ENCODE data around the gene DENND1A. TPM values are rescaled to one million over a fixed set of nuclear protein-coding genes. Genes with fewer than 3 reads are reported as not detected.
A peak's percentile ranks its signal among the peaks of the same experiment; 100 is the strongest.

Gene DENND1A
- total RNA-seq, 1 donor = 22.9 TPM

DNA sequence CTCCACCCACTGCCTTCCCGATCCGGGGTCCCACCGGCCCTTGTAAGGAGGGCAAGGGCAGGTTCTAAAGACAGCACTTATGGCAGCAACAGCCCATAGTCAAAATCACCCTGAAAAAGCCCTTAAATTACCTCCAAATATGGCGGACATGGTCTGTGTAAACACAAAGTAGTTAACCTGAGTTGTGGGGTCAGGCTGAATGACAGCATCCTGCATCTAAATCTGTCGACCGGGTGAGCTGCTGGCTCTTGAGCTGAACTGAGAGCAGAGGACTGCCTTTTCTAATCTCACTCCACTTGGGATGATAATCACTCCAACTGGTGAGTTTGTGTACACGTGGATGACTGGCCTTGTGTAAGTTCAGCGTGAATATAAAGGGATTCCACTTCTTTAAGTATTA lies 249.6 kb downstream of the DENND1A start:
- H3K4me3 ChIP-seq (ENCODE audit: low read depth, low read length) = no peak overlapping the region
- DNase-seq (ENCODE audit: low read depth) = no peak
- TF ChIP-seq, protein P1, sequence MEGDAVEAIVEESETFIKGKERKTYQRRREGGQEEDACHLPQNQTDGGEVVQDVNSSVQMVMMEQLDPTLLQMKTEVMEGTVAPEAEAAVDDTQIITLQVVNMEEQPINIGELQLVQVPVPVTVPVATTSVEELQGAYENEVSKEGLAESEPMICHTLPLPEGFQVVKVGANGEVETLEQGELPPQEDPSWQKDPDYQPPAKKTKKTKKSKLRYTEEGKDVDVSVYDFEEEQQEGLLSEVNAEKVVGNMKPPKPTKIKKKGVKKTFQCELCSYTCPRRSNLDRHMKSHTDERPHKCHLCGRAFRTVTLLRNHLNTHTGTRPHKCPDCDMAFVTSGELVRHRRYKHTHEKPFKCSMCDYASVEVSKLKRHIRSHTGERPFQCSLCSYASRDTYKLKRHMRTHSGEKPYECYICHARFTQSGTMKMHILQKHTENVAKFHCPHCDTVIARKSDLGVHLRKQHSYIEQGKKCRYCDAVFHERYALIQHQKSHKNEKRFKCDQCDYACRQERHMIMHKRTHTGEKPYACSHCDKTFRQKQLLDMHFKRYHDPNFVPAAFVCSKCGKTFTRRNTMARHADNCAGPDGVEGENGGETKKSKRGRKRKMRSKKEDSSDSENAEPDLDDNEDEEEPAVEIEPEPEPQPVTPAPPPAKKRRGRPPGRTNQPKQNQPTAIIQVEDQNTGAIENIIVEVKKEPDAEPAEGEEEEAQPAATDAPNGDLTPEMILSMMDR (IDR thresholded peaks at IDR 0.05; ENCODE audit: insufficient read depth, low read depth, low read length) = no peak

DNA sequence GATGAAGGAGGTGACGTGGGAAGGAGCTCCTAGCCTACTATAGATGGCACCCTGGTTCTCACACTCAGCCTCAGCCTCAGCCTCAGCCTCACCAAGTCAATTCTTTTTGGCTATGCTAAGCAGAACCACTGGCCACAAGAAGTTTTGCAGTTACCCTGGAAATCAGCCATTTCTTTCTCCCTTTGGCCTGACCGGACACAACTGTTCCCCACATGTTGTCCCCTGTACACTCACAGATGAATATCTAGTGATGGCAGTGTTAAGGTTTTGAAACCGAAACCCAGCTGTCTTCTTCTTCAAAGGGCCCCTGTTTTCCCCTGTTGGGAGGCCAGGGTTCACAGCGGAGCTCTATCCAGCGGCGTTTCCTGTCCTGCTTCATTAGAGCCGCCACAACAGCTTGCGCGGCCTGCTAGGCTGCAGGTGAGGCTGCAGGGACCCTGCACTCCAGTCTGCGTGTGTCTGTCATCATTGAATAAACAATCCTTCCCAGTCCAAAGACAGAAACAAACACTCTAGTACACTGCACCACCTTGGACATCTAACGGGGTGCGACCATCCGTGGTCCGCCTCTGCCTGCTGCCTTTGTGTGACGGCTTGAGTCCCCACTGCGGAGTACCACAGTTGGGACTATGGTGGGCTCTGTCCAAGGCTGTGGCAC lies 250.5 kb downstream of the DENND1A start:
- H3K4me3 ChIP-seq (ENCODE audit: low read depth, low read length) = no peak overlapping the region
- DNase-seq (ENCODE audit: low read depth) = peak; percentile 55
- TF ChIP-seq, protein P1 (IDR thresholded peaks at IDR 0.05; ENCODE audit: insufficient read depth, low read depth, low read length) = no peak

DNA sequence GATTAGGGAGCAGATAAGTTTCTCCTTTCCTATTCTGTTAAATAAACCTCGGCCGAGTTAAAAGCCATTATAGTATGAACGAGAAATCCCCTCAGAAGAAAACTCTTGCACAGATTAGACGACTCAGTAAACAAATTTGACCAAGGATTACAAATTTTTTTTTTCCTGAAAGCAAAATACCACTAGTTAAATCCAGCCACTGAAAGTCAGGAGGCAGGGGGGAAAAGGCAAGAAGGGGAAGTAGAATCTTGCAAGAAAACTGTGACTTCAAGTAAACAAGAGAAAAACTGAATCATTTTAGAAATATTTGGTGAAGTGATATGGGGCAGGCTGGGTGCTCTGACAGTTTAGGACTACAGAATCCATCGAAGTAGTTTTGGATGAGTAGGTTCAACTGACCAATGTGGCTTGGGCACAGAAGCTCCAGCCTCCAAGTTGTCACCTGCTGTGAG lies 251.0 kb downstream of the DENND1A start:
- DNase-seq (ENCODE audit: low read depth) = no peak
- H3K4me3 ChIP-seq (ENCODE audit: low read depth, low read length) = no peak overlapping the region
- TF ChIP-seq, protein P1 (IDR thresholded peaks at IDR 0.05; ENCODE audit: insufficient read depth, low read depth, low read length) = no peak

DNA sequence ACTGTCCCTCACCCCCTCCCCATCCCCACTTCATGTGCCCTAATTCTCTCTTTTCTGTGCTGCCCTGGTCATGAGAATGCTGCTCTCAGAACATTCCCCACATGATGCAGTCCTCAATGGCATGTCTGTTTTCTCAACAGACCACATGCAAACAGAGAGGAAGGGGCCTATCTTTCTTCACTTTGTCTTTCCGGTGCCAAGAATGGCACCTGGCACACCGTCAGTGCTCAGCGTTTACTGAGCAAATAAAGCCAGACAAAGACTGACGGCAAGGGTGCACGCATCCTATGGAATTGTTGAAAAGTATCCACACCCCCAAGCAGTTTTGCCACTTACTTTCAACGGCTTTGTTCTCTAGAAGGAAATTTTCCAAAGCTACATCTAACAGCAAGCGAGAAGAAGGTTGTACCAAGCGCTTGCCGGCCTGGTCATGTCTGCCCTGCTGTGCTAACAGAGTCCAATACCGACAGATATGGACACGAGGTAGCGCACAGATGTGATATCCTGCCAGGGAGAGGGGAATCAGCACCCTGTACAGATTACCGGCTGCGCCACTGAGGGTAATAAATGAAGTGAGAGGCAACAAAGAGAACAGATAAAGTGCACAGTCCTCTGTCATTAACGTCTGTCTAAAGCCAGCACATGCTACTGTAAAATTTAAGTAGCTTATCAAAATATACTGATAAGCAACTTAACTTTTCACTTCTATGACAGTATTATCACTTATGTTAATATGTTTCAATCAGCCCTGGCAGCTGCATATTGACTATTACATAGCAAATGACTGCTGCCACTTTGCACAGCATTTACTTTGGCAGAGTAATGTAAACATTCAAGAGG lies 251.7 kb downstream of the DENND1A start:
- peak; percentile 64 for DNase-seq (ENCODE audit: low read depth)
- TF ChIP-seq, protein P1 (IDR thresholded peaks at IDR 0.05; ENCODE audit: insufficient read depth, low read depth, low read length) = no peak
- no peak overlapping the region for H3K4me3 ChIP-seq (ENCODE audit: low read depth, low read length)

DNA sequence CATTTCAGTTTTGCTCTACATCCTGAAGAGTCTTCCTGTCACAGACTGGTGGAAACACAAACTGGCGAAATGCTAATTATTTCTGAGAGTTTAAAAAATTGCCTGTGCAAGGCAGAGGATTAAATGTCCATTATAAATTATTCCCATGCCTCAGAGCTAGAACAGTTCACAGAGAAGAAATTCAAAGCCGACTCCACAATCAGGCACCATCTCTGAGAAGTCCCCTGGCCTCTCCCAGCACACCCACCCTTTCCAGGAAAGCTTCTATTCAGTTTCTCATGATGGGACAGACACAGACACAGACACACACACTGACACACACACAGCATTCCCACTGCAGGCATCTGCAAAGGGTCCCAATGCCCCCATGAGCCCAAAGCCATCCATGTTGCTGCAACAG lies 253.1 kb downstream of the DENND1A start:
- TF ChIP-seq, protein P1 (IDR thresholded peaks at IDR 0.05; ENCODE audit: insufficient read depth, low read depth, low read length) = no peak
- no peak for DNase-seq (ENCODE audit: low read depth)
- H3K4me3 ChIP-seq (ENCODE audit: low read depth, low read length) = no peak overlapping the region

DNA sequence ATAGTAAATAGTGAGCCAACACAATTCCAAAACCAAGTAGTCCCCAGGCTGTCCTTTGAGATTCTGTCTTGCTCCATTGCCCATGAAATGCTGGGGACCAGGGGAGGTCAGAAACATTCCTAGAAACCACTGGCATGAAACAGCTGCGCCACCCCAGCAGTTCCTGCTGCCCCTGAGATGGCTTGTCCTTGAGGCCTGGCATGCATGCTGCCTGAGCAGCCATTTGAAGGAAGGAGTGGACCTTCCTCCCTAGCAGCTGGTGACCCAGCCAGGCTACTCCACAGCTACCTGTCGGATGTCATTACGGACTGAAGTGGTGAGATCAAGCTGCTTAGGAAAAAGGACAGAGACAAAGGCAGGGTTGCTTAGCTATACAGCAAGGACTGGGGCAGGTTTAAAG lies 260.6 kb downstream of the DENND1A start:
- TF ChIP-seq, protein P1 (IDR thresholded peaks at IDR 0.05; ENCODE audit: insufficient read depth, low read depth, low read length) = no peak
- DNase-seq (ENCODE audit: low read depth) = no peak
- no peak overlapping the region for H3K4me3 ChIP-seq (ENCODE audit: low read depth, low read length)

All from fibroblast of villous mesenchyme (primary cell).